ENCODE measurements around the gene KIF2B. TPM values are rescaled to one million over a fixed set of nuclear protein-coding genes. Genes with fewer than 3 reads are reported as not detected.
A peak's percentile ranks its signal among the peaks of the same experiment; 100 is the strongest.

The KIF2B gene
- total RNA-seq (not detected), polyA plus RNA-seq (ENCODE audit: insufficient read length in 6 of 6) (not detected)
- long read RNA-seq, donor 1: 0 reads
- long read RNA-seq, donor 2: 0 reads
- long read RNA-seq, donor 3: 0 reads
- long read RNA-seq, donor 4: 0 reads
- long read RNA-seq, donor 5: 0 reads
- long read RNA-seq, donor 6: 0 reads
- long read RNA-seq, donor 7: 0 reads
- long read RNA-seq, donor 8: 0 reads
- long read RNA-seq, donor 9: 0 reads
- long read RNA-seq, donor 10: 0 reads
- long read RNA-seq, donor 11: 0 reads
- long read RNA-seq, donor 12: 0 reads

DNA sequence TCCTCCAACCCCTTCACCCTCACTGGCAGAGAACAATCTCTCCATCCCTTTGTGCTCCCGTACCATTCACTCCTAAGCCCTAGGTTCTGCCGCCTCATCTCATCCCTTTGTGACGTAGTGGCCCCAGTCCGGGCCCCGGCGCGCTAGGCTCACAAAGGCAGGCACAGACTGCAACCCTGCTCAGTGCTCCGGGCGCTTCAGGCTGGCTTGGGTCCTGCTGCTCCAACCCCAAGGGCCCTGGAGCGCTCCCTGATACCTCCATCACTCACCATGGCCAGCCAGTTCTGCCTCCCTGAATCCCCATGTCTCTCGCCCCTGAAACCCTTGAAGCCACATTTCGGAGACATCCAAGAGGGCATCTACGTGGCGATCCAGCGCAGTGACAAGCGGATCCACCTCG is at the start of gene KIF2B:
TSS of gene KIF2B (plus strand) at position 164 of the 400 bp plus-strand sequence. CDS start at position 271, 107 bp downstream.
- Histone ChIP-seq H3K36me3 (no peaks in the 10 kb centered on the region), H3K9me3 (peaks cover 0 to 13% of the 10 kb centered on the region in 2 donors), H3K4me1 (no peaks in the 10 kb centered on the region), H3K27me3 (no peaks in the 10 kb centered on the region), H3K27ac (no peak within 1 kb of the TSS), H3K4me3 (no peak within 1 kb of the TSS)
- ATAC-seq (no peak), DNase-seq (peak in 1 of 4 donors; percentile 52)
- TF ChIP-seq, protein P1, sequence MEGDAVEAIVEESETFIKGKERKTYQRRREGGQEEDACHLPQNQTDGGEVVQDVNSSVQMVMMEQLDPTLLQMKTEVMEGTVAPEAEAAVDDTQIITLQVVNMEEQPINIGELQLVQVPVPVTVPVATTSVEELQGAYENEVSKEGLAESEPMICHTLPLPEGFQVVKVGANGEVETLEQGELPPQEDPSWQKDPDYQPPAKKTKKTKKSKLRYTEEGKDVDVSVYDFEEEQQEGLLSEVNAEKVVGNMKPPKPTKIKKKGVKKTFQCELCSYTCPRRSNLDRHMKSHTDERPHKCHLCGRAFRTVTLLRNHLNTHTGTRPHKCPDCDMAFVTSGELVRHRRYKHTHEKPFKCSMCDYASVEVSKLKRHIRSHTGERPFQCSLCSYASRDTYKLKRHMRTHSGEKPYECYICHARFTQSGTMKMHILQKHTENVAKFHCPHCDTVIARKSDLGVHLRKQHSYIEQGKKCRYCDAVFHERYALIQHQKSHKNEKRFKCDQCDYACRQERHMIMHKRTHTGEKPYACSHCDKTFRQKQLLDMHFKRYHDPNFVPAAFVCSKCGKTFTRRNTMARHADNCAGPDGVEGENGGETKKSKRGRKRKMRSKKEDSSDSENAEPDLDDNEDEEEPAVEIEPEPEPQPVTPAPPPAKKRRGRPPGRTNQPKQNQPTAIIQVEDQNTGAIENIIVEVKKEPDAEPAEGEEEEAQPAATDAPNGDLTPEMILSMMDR (IDR thresholded peaks at IDR 0.05): no peak
- intact Hi-C loops (cut with DNase I): no loop called here

- Histone ChIP-seq H3K4me1 (no peaks in the 10 kb centered on the region), H3K27ac (no peak overlapping the region), H3K9me3 (no peaks in the 10 kb centered on the region), H3K27me3 (no peaks in the 10 kb centered on the region), H3K4me3 (no peak overlapping the region), H3K36me3 (no peaks in the 10 kb centered on the region)
- TF ChIP-seq, protein P1 (IDR thresholded peaks at IDR 0.05): no peak
- no peak for ATAC-seq
- intact Hi-C loops (cut with DNase I): no loop called here
- no peak for DNase-seq
Measured at GRCh38 chr17:53780320-53780719, 42.4 kb upstream of the KIF2B start.

DNA sequence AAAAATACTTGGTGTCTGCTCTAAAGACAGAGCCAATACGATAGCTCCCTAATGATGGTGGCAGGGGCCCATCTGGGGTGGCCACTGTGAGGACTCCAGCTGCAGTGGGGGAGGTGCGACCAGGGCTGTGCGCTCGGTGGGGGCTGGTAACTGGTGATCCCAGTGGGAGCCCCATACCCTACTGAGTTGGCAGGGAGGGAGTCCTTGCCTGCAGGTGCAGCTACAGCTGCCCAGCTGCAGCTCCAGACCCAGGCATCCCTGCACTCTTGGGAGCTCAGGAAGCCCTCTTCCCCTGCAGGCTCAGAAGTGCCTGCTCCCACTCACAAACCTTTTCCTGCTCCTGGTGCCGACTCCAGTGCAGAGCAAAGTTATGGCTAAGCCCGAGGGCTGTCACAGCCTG is 31.2 kb upstream of the KIF2B start:
- no peaks in the 10 kb centered on the region for H3K36me3 ChIP-seq
- H3K4me3 ChIP-seq: no peak overlapping the region
- ATAC-seq: no peak
- no peaks in the 10 kb centered on the region for H3K4me1 ChIP-seq
- peaks cover 0 to 2% of the 10 kb centered on the region in 2 donors for H3K9me3 ChIP-seq
- DNase-seq: peak in 1 of 4 donors; percentile 61
- no peak overlapping the region for H3K27ac ChIP-seq
- no peaks in the 10 kb centered on the region for H3K27me3 ChIP-seq
- intact Hi-C loops (cut with DNase I): no loop called here
- TF ChIP-seq, protein P1 (IDR thresholded peaks at IDR 0.05): no peak

GRCh38 chr17:53792451-53792850 is 30.3 kb upstream of the KIF2B start:
- Histone ChIP-seq H3K27me3 (no peaks in the 10 kb centered on the region), H3K4me3 (no peak overlapping the region), H3K9me3 (peaks cover 0 to 2% of the 10 kb centered on the region in 2 donors), H3K27ac (no peak overlapping the region), H3K4me1 (no peaks in the 10 kb centered on the region), H3K36me3 (no peaks in the 10 kb centered on the region)
- intact Hi-C loops (cut with DNase I): no loop called here
- DNase-seq (no peak), ATAC-seq (no peak)
- TF ChIP-seq, protein P1 (IDR thresholded peaks at IDR 0.05): no peak

DNA sequence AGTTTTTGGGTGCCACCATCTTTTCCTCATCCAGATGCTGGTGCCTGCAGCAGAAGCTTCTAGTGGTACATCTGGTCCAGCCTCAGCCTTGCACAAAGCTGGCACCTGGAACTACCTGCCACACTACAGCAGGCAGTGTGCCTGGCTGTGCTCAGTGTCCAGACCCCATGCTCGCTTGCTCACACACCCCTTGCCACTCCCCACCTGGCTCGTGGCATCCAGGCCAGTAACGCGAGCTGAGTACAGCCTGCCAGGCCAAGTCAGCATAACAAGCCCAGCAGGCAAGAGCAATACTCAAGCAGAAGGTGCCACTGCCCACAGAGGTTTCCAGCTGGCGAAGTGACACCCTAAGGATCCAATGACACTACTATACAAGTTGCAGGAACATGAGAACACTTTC is 29.7 kb upstream of the KIF2B start:
- H3K36me3 ChIP-seq: no peaks in the 10 kb centered on the region
- H3K9me3 ChIP-seq: peaks cover 0 to 2% of the 10 kb centered on the region in 2 donors
- H3K4me1 ChIP-seq: no peaks in the 10 kb centered on the region
- peak in 1 of 4 donors; percentile 59 for DNase-seq
- TF ChIP-seq, protein P1 (IDR thresholded peaks at IDR 0.05): no peak
- no peak overlapping the region for H3K4me3 ChIP-seq
- H3K27ac ChIP-seq: no peak overlapping the region
- intact Hi-C loops (cut with DNase I): no loop called here
- ATAC-seq: no peak
- no peaks in the 10 kb centered on the region for H3K27me3 ChIP-seq

Measured in left lung (tissue), 14 donors.